OCI-LY1 (cell line): Measurements from ENCODE around the gene NHLRC3.

Source experiments
- H2AFZ ChIP-seq: fragments of 200-600 bp; sonication (generic), shearing (Covaris generic); 2 replicates; pipeline ENCODE4 v1.6.0; 2014; ENCODE audit warnings: antibody characterized with exemption, mild to moderate bottlenecking, low read length
- H3F3A ChIP-seq: fragments of 200-600 bp; sonication (generic), shearing (Covaris generic); 2 replicates; pipeline ENCODE4 v1.6.0; 2014; ENCODE audit warnings: mild to moderate bottlenecking, antibody characterized with exemption, low read length, moderate library complexity; ENCODE audit not compliant: insufficient read depth
- H3K27ac ChIP-seq: fragments of 200-600 bp; sonication (generic); 2 replicates; pipeline ENCODE4 v1.5.1; 2014; ENCODE audit warnings: low read length, mixed run types, mild to moderate bottlenecking, low read depth; ENCODE audit not compliant: poor library complexity, severe bottlenecking
- H3K27me3 ChIP-seq: fragments of 200-600 bp; sonication (generic); 2 replicates; pipeline ENCODE4 v1.6.0; 2014; ENCODE audit warnings: antibody characterized with exemption, mild to moderate bottlenecking, low read length, moderate library complexity; ENCODE audit not compliant: insufficient read depth
- H3K36me3 ChIP-seq: fragments of 200-600 bp; sonication (generic); 2 replicates; pipeline ENCODE4 v1.6.1; 2014; ENCODE audit warnings: mild to moderate bottlenecking, antibody characterized with exemption, low read length, moderate library complexity, mixed read lengths; ENCODE audit not compliant: insufficient read depth
- H3K4me1 ChIP-seq: fragments of 200-600 bp; sonication (generic); 2 replicates; pipeline ENCODE4 v1.5.1; 2014; ENCODE audit warnings: mild to moderate bottlenecking, low read length, moderate library complexity; ENCODE audit not compliant: insufficient read depth, severe bottlenecking
- H3K4me2 ChIP-seq: fragments of 200-600 bp; sonication (generic), shearing (Covaris generic); 2 replicates; pipeline ENCODE4 v1.6.1; 2014; ENCODE audit warnings: low read length
- H3K4me3 ChIP-seq: fragments of 200-600 bp; sonication (generic); 2 replicates; pipeline ENCODE4 v1.5.1; 2014; ENCODE audit warnings: low read length, low read depth, mild to moderate bottlenecking, mixed read lengths; ENCODE audit not compliant: poor library complexity, severe bottlenecking
- H3K79me2 ChIP-seq: fragments of 200-600 bp; shearing (Covaris generic); 2 replicates; pipeline ENCODE4 v1.6.1; 2016; ENCODE audit warnings: mixed run types, low read length, mixed read lengths; ENCODE audit not compliant: insufficient read depth
- H3K9ac ChIP-seq: fragments of 200-600 bp; sonication (generic), shearing (Covaris generic); 2 replicates; pipeline ENCODE4 v1.6.1; 2014; ENCODE audit warnings: mild to moderate bottlenecking, low read length, mixed read lengths
- H3K9me2 ChIP-seq: fragments of 200-600 bp; sonication (generic), shearing (Covaris generic); 2 replicates; pipeline ENCODE4 v1.6.1; 2014; ENCODE audit warnings: low read depth, mild to moderate bottlenecking, low read length, mixed read lengths
- H3K9me3 ChIP-seq: fragments of 200-600 bp; shearing (Covaris generic); 2 replicates; pipeline ENCODE4 v1.6.1; 2014; ENCODE audit warnings: low read length, mixed read lengths
- H4K20me1 ChIP-seq: fragments of 200-600 bp; sonication (generic), shearing (Covaris generic); 2 replicates; pipeline ENCODE4 v1.6.0; 2016; ENCODE audit warnings: mild to moderate bottlenecking, low read length; ENCODE audit not compliant: insufficient read depth
- CTCF ChIP-seq: fragments of 200-600 bp; sonication (generic), shearing (Covaris generic); IDR thresholded peaks from 2 replicates; pipeline ENCODE4 v1.5.1; 2017; ENCODE audit warnings: mild to moderate bottlenecking, antibody characterized with exemption, low read length, moderate library complexity, mixed read lengths
- EZH2 ChIP-seq: fragments of 200-600 bp; sonication (generic), shearing (Covaris generic); IDR thresholded peaks from 2 replicates; pipeline ENCODE4 v1.8.0; 2017; ENCODE audit warnings: borderline replicate concordance, mixed run types, mild to moderate bottlenecking, antibody characterized with exemption, low read length, moderate library complexity, mixed read lengths

Gene NHLRC3

GRCh38 chr13:39016087-39016486 lies 22.2 kb upstream of the NHLRC3 start:
- Histone ChIP-seq H4K20me1 (no peaks in the 10 kb centered on the region), H3F3A (no peaks in the 10 kb centered on the region), H3K79me2 (no peaks in the 10 kb centered on the region), H3K9me2 (no peaks in the 10 kb centered on the region), H3K4me2 (no peak overlapping the region), H3K36me3 (peaks cover 71% of the 10 kb centered on the region), H3K27me3 (no peaks in the 10 kb centered on the region), H3K9me3 (no peaks in the 10 kb centered on the region), H3K27ac (no peak overlapping the region), H3K4me3 (no peak overlapping the region), H3K9ac (no peak overlapping the region), H2AFZ (no peak overlapping the region), H3K4me1 (no peaks in the 10 kb centered on the region)
- TF ChIP-seq CTCF (no peak), EZH2 (no peak)

DNA sequence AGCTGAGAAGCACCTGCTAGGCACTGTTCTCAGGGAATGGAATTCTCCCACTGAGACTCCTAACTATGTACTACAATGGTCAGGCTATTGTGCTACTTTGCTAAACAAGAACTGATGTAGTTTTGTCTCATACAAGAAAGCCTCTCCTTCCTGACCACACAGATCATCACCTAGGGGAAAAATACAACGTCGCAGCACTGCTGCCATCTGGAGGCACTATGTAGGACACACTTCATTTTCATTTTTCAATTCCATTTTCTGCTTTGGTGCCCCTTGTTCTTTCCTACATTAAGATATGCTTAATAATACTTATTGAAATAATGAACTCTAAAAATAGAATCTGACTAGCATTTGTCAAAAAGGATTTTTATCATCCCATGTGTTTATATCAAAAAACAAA lies 21.5 kb upstream of the NHLRC3 start:
- H3K27ac ChIP-seq: no peak overlapping the region
- TF ChIP-seq EZH2 (no peak), CTCF (peak; percentile 63)
- peaks cover 69% of the 10 kb centered on the region for H3K36me3 ChIP-seq
- no peaks in the 10 kb centered on the region for H3F3A ChIP-seq
- H3K4me2 ChIP-seq: no peak overlapping the region
- no peaks in the 10 kb centered on the region for H3K9me2 ChIP-seq
- no peaks in the 10 kb centered on the region for H3K4me1 ChIP-seq
- H3K9ac ChIP-seq: no peak overlapping the region
- no peaks in the 10 kb centered on the region for H4K20me1 ChIP-seq
- no peak overlapping the region for H2AFZ ChIP-seq
- no peaks in the 10 kb centered on the region for H3K27me3 ChIP-seq
- H3K4me3 ChIP-seq: no peak overlapping the region
- H3K79me2 ChIP-seq: no peaks in the 10 kb centered on the region
- H3K9me3 ChIP-seq: no peaks in the 10 kb centered on the region

DNA sequence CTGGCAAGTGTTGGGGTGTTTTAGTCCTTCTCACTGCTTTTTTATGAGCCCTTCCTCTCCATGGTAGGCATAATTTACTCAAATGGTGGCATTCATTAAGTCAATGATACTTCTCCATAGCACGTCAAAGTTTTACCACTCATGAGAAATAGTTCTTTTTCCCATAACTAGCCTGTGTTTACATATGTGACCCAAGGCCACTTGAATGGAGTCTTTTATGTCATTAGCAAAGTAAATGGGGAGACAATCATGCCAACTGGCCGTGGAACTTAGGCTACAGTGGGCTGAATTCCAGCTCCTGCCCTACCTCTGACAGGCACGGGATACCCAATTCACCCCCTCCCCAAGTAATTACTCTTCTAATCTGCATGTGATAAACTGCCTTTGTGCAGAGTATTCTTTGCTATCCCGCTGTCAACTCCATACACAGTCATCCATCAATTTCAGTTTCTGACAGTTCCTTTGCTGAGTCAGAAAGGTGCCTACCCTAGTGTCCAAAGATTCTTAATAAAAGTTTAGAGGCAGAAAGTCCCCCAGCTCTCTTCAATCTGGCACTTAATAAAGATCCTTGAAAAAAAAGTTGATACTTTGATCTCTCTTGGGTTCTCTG lies 17.3 kb upstream of the NHLRC3 start:
- H3K9me2 ChIP-seq: no peaks in the 10 kb centered on the region
- TF ChIP-seq EZH2: no peak
- no peak for TF ChIP-seq CTCF
- no peaks in the 10 kb centered on the region for H4K20me1 ChIP-seq
- no peaks in the 10 kb centered on the region for H3K27me3 ChIP-seq
- H3K4me2 ChIP-seq: no peak overlapping the region
- H3K36me3 ChIP-seq: peaks cover 69% of the 10 kb centered on the region
- H3K4me3 ChIP-seq: no peak overlapping the region
- H3K4me1 ChIP-seq: no peaks in the 10 kb centered on the region
- no peaks in the 10 kb centered on the region for H3F3A ChIP-seq
- no peaks in the 10 kb centered on the region for H3K79me2 ChIP-seq
- H3K27ac ChIP-seq: no peak overlapping the region
- no peak overlapping the region for H2AFZ ChIP-seq
- H3K9ac ChIP-seq: no peak overlapping the region
- H3K9me3 ChIP-seq: no peaks in the 10 kb centered on the region
